Measurements from ENCODE around the gene GPR15. TPM values are rescaled to one million over a fixed set of nuclear protein-coding genes. Genes with fewer than 3 reads are reported as not detected.

The GPR15 gene
- total and polyA plus RNA-seq, 8 donors = 0.07 to 0.19 (median 0.15) TPM; not detected in 5

DNA sequence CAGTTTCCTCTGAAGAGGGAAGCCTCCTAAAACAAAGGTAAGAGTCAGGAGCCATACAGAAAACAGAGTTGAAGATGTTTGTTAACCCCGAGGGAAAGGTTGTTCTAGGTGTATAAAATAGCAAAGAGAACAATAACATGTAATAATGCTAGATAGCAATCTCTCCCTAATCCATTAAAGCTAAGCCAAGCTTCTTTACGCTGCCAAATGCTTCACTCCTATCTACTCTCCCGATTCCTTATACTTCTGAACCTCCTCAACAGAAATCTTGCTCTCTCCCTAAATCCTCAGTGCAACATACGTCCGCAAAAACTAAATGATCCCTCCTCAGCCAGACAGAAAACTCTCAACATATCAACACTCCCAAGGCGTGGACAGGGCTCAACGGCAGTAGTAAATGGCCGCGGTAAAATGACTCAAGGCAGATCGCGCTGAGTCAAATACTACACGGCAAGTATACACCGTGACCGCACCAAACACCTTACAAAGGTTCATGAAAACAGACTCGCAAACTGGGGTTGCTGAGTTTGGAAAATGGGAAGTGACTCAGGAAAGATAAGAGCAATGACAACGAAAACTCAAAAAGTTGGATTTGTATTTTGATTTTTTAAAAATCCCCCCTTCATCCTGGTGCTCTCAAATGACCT, 9.8 kb upstream of the GPR15 start:
- WGBS, 2 donors = 0% methylated on average over 16 of the region's 16 CpGs
- intact Hi-C loops (cut with DNase I) = no loop called here
- FAIRE-seq = peak; percentile 17

DNA sequence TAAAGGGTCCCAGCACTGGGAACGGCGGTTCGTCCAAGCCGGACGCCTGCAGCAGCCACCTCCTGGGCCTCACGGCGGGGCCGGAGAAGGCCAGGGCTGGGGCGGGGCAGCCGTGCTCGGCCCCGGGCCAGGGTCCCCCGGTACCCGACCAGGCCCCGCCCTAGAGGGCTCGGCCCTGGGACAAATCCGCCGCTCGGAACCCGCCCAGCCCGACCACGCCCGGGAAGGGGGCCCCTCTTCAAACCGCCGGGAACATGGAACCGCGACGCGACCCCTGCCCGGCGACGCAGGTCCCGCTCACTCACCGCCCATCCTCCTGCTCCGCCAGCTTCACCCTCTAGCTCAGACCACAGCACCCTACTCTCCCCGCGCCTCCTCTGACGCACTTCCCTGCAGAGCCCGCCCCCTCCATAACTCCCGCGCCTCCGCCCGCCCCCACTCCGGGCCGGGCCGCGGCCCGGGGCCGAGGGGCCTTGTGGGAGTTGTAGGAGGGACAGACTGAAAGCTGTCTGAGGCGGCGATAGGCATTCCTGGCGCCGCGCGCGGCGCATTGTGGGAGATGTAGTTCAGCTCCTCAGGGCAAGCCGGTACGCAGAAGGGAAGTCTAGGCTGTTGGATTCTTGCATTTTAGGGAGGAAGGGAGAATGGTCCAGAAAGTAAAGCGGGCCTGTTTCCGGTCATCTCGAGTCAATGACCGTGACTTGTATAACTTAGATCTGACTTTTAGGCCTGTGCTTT, 9.1 kb upstream of the GPR15 start, which contains the start of gene CLDND1:
CLDND1 (minus strand) TSS at position 359 of the 738 bp plus-strand sequence. CDS start 1,478 bp downstream, outside the sequence.
- WGBS, 2 donors = 0 to 1% methylated on average over 59 to 63 of the region's 63 CpGs
- TF ChIP-seq, protein P1, sequence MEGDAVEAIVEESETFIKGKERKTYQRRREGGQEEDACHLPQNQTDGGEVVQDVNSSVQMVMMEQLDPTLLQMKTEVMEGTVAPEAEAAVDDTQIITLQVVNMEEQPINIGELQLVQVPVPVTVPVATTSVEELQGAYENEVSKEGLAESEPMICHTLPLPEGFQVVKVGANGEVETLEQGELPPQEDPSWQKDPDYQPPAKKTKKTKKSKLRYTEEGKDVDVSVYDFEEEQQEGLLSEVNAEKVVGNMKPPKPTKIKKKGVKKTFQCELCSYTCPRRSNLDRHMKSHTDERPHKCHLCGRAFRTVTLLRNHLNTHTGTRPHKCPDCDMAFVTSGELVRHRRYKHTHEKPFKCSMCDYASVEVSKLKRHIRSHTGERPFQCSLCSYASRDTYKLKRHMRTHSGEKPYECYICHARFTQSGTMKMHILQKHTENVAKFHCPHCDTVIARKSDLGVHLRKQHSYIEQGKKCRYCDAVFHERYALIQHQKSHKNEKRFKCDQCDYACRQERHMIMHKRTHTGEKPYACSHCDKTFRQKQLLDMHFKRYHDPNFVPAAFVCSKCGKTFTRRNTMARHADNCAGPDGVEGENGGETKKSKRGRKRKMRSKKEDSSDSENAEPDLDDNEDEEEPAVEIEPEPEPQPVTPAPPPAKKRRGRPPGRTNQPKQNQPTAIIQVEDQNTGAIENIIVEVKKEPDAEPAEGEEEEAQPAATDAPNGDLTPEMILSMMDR (IDR thresholded peaks at IDR 0.05) = no peak
- DNase-seq (peak; percentile 95 to 98 (median 96)), FAIRE-seq (peak; percentile 83), ATAC-seq (peak; percentile 96 to 99 (median 98))
- H3K9me3 ChIP-seq = no peaks in the 10 kb centered on the region
- H3K27ac ChIP-seq = peak within 1 kb of the TSS; percentile 87 to 95 (median 91)
- intact Hi-C loops (cut with DNase I) = no loop called here
- peaks cover 0 to 9% (median 7%) of the 10 kb centered on the region in 3 donors for H3K4me1 ChIP-seq
- peaks cover 0 to 4% (median 0%) of the 10 kb centered on the region in 3 donors for H3K36me3 ChIP-seq
- no peaks in the 10 kb centered on the region for H3K27me3 ChIP-seq
- peak within 1 kb of the TSS; percentile 56 to 82 (median 74) for H3K4me3 ChIP-seq

More for the DNA sequence above, 9.8 kb upstream of the GPR15 start:
- H3K4me1 ChIP-seq = peaks cover 0 to 9% (median 7%) of the 10 kb centered on the region in 3 donors
- no peaks in the 10 kb centered on the region for H3K27me3 ChIP-seq
- no peaks in the 10 kb centered on the region for H3K9me3 ChIP-seq
- peak overlapping the region; percentile 56 to 82 (median 74) for H3K4me3 ChIP-seq
- peaks cover 0 to 4% (median 0%) of the 10 kb centered on the region in 3 donors for H3K36me3 ChIP-seq
- TF ChIP-seq, protein P1 (IDR thresholded peaks at IDR 0.05) = no peak
- ATAC-seq (peak; percentile 59 to 80 (median 68)), DNase-seq (peak in 4 of 6 donors; percentile 34 to 47 (median 41))
- H3K27ac ChIP-seq = peak overlapping the region; percentile 87 to 95 (median 91)

DNA sequence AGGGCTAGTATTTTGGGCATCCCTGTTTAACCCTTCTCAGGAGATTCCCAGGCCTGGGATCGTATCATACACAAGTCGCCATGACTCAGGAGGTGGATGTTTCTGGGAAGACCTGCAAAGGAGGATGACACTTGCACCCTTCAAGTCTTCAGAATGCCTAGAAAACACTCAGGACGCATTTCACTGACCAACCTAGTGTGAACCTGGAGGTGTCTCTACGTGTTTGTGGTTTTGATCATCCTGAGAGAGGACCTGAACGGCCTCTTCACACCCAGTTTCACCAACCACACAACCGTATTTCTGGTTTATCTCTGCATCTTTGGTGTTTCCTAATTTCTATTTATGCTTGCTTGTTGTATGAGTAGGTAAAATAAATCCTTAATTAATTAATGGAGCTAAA, 6.3 kb upstream of the GPR15 start:
- Histone ChIP-seq H3K4me3 (no peak overlapping the region), H3K27me3 (no peaks in the 10 kb centered on the region), H3K9me3 (no peaks in the 10 kb centered on the region), H3K27ac (no peak overlapping the region), H3K4me1 (peaks cover 0 to 9% (median 7%) of the 10 kb centered on the region in 3 donors), H3K36me3 (no peaks in the 10 kb centered on the region)
- TF ChIP-seq, protein P1 (IDR thresholded peaks at IDR 0.05) = no peak
- WGBS, 2 donors = 74 to 82% methylated on average over 6 of the region's 6 CpGs
- no peak for ATAC-seq
- intact Hi-C loops (cut with DNase I) = no loop called here
- no peak for DNase-seq
- no peak for FAIRE-seq

GRCh38 chr3:98528474-98529346, 3.1 kb upstream of the GPR15 start:
- H3K36me3 ChIP-seq = no peaks in the 10 kb centered on the region
- no peaks in the 10 kb centered on the region for H3K4me1 ChIP-seq
- TF ChIP-seq, protein P1 (IDR thresholded peaks at IDR 0.05) = no peak
- 26 to 37% methylated on average over 4 of the region's 4 CpGs for WGBS, 2 donors
- DNase-seq (no peak), ATAC-seq (no peak), FAIRE-seq (no peak)
- intact Hi-C loops (cut with DNase I) = no loop called here
- H3K27me3 ChIP-seq = no peaks in the 10 kb centered on the region
- H3K9me3 ChIP-seq = no peaks in the 10 kb centered on the region
- no peak overlapping the region for H3K27ac ChIP-seq
- H3K4me3 ChIP-seq = no peak overlapping the region
